Measurements from ENCODE around the gene IL2RG.

Gene IL2RG

GRCh38 chrX:71068044-71068918 is 43.1 kb downstream of the IL2RG start, which contains the start of gene SNX12:
Gene SNX12 (minus strand): TSS chrX:71068334. CDS start chrX:71068306, 28 bp downstream.
- peak; percentile 89 to 92 (median 90) for DNase-seq

GRCh38 chrX:71067712-71068043 is 43.7 kb downstream of the IL2RG start:
- no peak for DNase-seq

- no peak for DNase-seq
These were observed 44.3 kb downstream of the IL2RG start for GRCh38 chrX:71067089-71067488.

- DNase-seq = peak in 1 of 3 donors; percentile 18
These were observed 51.2 kb downstream of the IL2RG start for GRCh38 chrX:71060127-71060526.

DNA sequence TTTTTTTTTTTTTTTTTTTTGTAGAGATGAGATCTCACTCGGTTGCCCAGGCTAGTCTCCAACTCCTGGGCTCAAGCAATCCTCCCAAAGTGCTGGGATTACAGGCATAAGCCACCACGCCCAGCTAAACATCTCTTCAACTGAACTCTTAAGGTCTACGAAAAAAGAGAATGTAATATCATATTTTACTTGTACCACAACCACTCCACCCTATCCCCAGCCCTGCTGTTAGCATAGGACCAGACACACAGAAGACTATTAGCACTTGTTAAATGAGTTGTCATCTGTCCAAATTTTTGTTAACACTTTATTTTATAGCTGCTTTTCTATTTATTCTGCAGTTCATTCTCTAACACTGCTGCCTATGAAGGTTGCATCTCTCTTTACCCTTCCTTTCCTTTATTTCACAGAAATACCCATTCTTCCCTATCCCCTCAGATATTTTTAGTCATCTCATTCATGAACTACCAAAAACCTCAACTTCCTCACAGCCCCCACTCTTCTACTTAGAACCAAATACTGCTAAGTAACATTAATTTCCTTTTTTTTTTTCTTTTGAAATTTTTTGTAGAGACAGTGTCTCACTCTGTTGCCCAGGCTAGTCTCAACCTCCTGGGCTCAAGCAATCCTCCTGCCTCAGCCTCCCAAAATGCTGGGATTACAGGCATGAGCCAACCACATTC is 53.4 kb downstream of the IL2RG start:
- peak; percentile 34 to 66 (median 57) for DNase-seq

Data from suppressor macrophage treated with lipopolysaccharide for 1 hour (primary cell).